ENCODE data around the gene PRUNE2.

The PRUNE2 gene

DNA sequence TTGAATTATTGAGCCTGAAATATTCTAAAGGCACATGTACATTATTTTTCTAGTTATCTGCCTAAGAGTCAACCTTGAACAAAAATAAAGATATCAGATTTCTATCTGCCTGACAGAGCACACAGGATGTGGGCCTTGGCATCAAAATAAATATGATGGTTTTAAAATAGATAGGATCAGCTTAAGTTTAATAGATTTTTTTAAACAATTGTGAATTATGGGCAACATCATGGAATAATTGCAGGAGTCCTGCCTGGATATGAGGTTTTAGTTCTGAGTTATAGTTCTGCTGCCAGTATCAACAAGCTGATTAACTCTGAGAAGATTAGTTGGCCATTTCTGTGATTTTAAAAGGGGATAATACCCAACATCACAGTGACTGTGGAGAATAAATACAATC, 248.6 kb downstream of the PRUNE2 start:
- TF ChIP-seq FOXP2 (optimal IDR thresholded peaks at IDR 0.05; ENCODE audit: borderline replicate concordance, extremely low read depth, extremely low read length, insufficient read depth) = no peak
- TF ChIP-seq POLR2AphosphoS5 (IDR thresholded peaks at IDR 0.05; ENCODE audit: low read depth, low read length) = no peak
- TF ChIP-seq TAF1 (IDR thresholded peaks at IDR 0.05; ENCODE audit: borderline replicate concordance, insufficient read depth, low read length) = no peak
- TF ChIP-seq SIN3A (IDR thresholded peaks at IDR 0.05; ENCODE audit: borderline replicate concordance, insufficient read depth, low read length) = no peak
- TF ChIP-seq, protein P1, sequence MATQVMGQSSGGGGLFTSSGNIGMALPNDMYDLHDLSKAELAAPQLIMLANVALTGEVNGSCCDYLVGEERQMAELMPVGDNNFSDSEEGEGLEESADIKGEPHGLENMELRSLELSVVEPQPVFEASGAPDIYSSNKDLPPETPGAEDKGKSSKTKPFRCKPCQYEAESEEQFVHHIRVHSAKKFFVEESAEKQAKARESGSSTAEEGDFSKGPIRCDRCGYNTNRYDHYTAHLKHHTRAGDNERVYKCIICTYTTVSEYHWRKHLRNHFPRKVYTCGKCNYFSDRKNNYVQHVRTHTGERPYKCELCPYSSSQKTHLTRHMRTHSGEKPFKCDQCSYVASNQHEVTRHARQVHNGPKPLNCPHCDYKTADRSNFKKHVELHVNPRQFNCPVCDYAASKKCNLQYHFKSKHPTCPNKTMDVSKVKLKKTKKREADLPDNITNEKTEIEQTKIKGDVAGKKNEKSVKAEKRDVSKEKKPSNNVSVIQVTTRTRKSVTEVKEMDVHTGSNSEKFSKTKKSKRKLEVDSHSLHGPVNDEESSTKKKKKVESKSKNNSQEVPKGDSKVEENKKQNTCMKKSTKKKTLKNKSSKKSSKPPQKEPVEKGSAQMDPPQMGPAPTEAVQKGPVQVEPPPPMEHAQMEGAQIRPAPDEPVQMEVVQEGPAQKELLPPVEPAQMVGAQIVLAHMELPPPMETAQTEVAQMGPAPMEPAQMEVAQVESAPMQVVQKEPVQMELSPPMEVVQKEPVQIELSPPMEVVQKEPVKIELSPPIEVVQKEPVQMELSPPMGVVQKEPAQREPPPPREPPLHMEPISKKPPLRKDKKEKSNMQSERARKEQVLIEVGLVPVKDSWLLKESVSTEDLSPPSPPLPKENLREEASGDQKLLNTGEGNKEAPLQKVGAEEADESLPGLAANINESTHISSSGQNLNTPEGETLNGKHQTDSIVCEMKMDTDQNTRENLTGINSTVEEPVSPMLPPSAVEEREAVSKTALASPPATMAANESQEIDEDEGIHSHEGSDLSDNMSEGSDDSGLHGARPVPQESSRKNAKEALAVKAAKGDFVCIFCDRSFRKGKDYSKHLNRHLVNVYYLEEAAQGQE (IDR thresholded peaks at IDR 0.05; ENCODE audit: insufficient read depth in 1 of 2, low read depth in 2 of 2, low read length in 2 of 2) = no peak

DNA sequence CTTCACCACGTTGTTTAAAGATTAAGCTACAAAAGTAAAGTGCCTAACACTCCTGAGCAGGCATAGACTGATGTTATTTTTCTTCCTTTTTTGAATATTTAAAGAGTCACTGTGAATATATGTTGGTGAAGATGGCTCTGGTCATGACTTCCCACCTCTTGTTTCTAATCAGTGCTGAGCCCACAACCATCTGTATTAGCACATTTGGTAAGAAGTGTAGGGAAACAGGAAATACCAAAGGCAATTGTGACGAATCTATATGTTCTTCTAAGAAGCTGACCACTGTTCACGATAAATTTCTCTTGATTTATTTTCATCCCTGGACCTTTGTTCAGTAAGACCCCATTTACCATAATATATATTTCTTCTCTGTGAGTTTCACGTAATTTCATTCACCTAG, 249.9 kb downstream of the PRUNE2 start:
- TF ChIP-seq POLR2AphosphoS5 (IDR thresholded peaks at IDR 0.05; ENCODE audit: low read depth, low read length) = no peak
- TF ChIP-seq TAF1 (IDR thresholded peaks at IDR 0.05; ENCODE audit: borderline replicate concordance, insufficient read depth, low read length) = no peak

DNA sequence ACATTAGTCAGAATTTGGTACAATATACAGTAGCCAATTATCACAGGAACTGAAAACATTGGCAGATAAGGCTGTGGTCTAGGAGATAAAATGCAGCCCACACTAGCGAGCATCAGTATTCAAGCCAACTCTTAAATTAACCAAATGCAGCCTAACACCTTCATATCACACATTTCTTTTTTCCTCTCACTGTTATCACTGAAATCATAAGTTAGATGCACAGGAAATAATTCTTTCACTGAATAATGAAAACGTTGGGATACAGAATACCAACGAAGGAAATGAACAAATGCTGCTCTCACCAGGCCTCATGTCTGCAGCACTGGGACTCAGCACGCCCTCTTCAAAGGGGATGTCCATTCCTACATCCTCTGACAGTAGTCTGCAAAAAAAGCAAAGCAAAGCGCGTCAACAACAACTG, 250.8 kb downstream of the PRUNE2 start:
- TF ChIP-seq, protein P1 (IDR thresholded peaks at IDR 0.05; ENCODE audit: insufficient read depth in 1 of 2, low read depth in 2 of 2, low read length in 2 of 2) = no peak
- TF ChIP-seq TAF1 (IDR thresholded peaks at IDR 0.05; ENCODE audit: borderline replicate concordance, insufficient read depth, low read length) = no peak
- TF ChIP-seq FOXP2 (optimal IDR thresholded peaks at IDR 0.05; ENCODE audit: borderline replicate concordance, extremely low read depth, extremely low read length, insufficient read depth) = no peak
- no peak for TF ChIP-seq SIN3A (IDR thresholded peaks at IDR 0.05; ENCODE audit: borderline replicate concordance, insufficient read depth, low read length)
- no peak for TF ChIP-seq POLR2AphosphoS5 (IDR thresholded peaks at IDR 0.05; ENCODE audit: low read depth, low read length)

DNA sequence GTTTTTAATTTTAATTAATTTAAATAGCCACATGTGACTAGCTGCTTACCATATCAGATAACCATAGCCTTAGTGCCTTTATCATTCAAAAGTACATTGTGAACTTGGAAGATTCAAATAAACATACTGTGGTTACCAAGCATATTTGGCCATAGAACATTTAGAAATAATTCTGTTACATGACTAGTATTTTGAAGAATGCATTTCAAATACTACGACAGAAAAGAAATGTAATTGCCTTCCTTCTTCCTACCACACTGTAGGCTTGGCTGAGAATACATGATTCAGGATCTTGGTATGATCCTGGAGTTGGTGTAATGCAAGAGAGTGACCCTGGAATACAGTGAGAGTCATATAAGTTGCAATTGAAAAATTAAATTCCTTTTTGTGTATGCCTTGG, 251.3 kb downstream of the PRUNE2 start:
- TF ChIP-seq, protein P1 (IDR thresholded peaks at IDR 0.05; ENCODE audit: insufficient read depth in 1 of 2, low read depth in 2 of 2, low read length in 2 of 2) = no peak
- TF ChIP-seq TAF1 (IDR thresholded peaks at IDR 0.05; ENCODE audit: borderline replicate concordance, insufficient read depth, low read length) = no peak
- no peak for TF ChIP-seq POLR2AphosphoS5 (IDR thresholded peaks at IDR 0.05; ENCODE audit: low read depth, low read length)
- TF ChIP-seq SIN3A (IDR thresholded peaks at IDR 0.05; ENCODE audit: borderline replicate concordance, insufficient read depth, low read length) = no peak
- TF ChIP-seq FOXP2 (optimal IDR thresholded peaks at IDR 0.05; ENCODE audit: borderline replicate concordance, extremely low read depth, extremely low read length, insufficient read depth) = no peak

DNA sequence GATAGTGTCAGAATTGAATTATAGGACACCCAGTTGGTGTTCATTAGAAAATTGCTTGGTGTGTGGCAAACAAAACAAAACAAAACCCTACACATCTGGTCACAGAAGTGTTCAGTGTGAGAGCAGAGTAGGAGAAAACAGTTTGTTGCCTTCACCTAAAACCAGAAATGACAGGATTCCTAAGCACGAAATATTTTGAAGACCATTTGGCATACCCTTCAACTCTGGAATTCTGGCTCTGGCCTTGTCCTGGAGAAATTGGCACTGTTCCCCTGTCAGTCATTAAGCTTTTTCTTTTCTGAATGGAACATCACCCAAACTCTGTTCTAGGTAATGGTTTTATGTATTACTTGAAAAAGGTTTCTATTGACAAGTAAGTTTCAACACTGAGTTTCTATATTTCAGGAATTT, 251.9 kb downstream of the PRUNE2 start:
- TF ChIP-seq, protein P1 (IDR thresholded peaks at IDR 0.05; ENCODE audit: insufficient read depth in 1 of 2, low read depth in 2 of 2, low read length in 2 of 2) = no peak
- TF ChIP-seq FOXP2 (optimal IDR thresholded peaks at IDR 0.05; ENCODE audit: borderline replicate concordance, extremely low read depth, extremely low read length, insufficient read depth) = no peak
